Lower leg skin (tissue), 3 donors: Measurements from ENCODE around the gene MUC7.

ENCODE experiments used
- CTCF ChIP-seq, 3 donors: fragments of 450-650 bp; IDR thresholded peaks; one replicate each; pipeline ENCODE4 v1.5.1; 2016; ENCODE audit warnings: antibody characterized with exemption in 3 of 3, mild to moderate bottlenecking in 3 of 3, moderate library complexity in 2 of 3
- POLR2A ChIP-seq, 2 donors: fragments of 450-650 bp; IDR thresholded peaks; one replicate each; pipeline ENCODE4 v1.6.1; 2016 to 2017; ENCODE audit warnings: antibody characterized with exemption in 2 of 2, mild to moderate bottlenecking in 1 of 2, moderate library complexity in 1 of 2

DNA sequence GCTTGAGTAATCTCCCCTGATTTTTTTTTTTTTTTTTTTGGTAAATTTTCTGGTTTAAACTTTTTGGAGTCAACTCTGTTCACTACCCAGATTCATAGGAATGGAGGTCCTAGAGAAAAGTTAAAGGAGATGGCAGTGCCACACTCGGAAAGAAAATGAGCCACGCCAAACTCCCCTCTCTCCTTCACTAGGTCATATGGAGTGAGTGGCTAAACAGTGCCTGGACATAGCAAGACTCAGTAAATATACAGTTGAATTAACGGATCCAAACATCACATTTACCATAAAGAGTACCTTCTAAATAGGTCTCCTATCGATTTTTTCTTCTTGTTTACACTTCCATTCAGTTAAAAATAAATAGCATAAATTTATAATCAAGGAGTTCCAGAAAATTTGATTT is 32.7 kb downstream of the MUC7 start:
- TF ChIP-seq CTCF (IDR thresholded peaks at IDR 0.05) (no peak), POLR2A (IDR thresholded peaks at IDR 0.05) (no peak)
